ENCODE results near the gene PTTG1. TPM values are rescaled to one million over a fixed set of nuclear protein-coding genes. Genes with fewer than 3 reads are reported as not detected.

Gene PTTG1
- polyA plus RNA-seq, 1 donor (not counting 4 experiments of a cell fraction or from before 2014, with no cell fraction given) = 112 TPM

GRCh38 chr5:160377651-160378050 lies 44.0 kb upstream of the PTTG1 start:
- peaks cover 11% of the 10 kb centered on the region for H3K27me3 ChIP-seq (ENCODE audit: control insufficient read depth, extremely low read depth, insufficient read depth, low read length)
- H3K9ac ChIP-seq (ENCODE audit: control insufficient read depth, extremely low read depth, insufficient read depth, low read length) = no peak overlapping the region
- H3K4me1 ChIP-seq (ENCODE audit: control insufficient read depth, extremely low read depth, insufficient read depth, low read length) = no peaks in the 10 kb centered on the region
- H4K20me1 ChIP-seq (ENCODE audit: control insufficient read depth, extremely low read depth, insufficient read depth, low read length) = no peaks in the 10 kb centered on the region
- FAIRE-seq (no peak), DNase-seq (ENCODE audit: low read depth, low spot score) (no peak)
- no peak overlapping the region for H3K27ac ChIP-seq (ENCODE audit: control insufficient read depth, insufficient read depth, low read length)
- dilution Hi-C loops (cut with MboI; ENCODE audit: extremely low pct_ligation_motif_present, low sequenced_read_pairs) = no loop called here
- no peaks in the 10 kb centered on the region for H3K79me2 ChIP-seq (ENCODE audit: control insufficient read depth, insufficient read depth, low read length)
- H3K9me3 ChIP-seq (ENCODE audit: control insufficient read depth, low read depth, low read length) = no peaks in the 10 kb centered on the region
- H3K4me2 ChIP-seq (ENCODE audit: control insufficient read depth, extremely low read depth, insufficient read depth, low read depth, low read length) = no peak overlapping the region
- H3K9me1 ChIP-seq (ENCODE audit: control insufficient read depth, extremely low read depth, insufficient read depth, low read length) = no peaks in the 10 kb centered on the region
- no peak for TF ChIP-seq EZH2 (IDR thresholded peaks at IDR 0.05; ENCODE audit: low read length)
- TF ChIP-seq CTCF (optimal IDR thresholded peaks at IDR 0.05 in 1 of 3, IDR thresholded peaks at IDR 0.05 in 1 of 3, conservative IDR thresholded peaks at IDR 0.05 in 1 of 3; ENCODE audit: extremely low read depth in 1 of 3, insufficient read depth in 2 of 3, low read length in 3 of 3) = no peak
- H2AFZ ChIP-seq (ENCODE audit: control insufficient read depth, low read length) = no peak overlapping the region
- H3K4me3 ChIP-seq (ENCODE audit: control insufficient read depth in 2 of 3, extremely low read depth in 1 of 3, insufficient read depth in 2 of 3, low read depth in 1 of 3, low read length in 3 of 3) = no peak overlapping the region
- H3K36me3 ChIP-seq (ENCODE audit: control insufficient read depth in 2 of 2, extremely low read depth in 1 of 2, insufficient read depth in 2 of 2, low read length in 2 of 2) = no peaks in the 10 kb centered on the region

- H4K20me1 ChIP-seq (ENCODE audit: control insufficient read depth, extremely low read depth, insufficient read depth, low read length) = no peaks in the 10 kb centered on the region
- H3K36me3 ChIP-seq (ENCODE audit: control insufficient read depth in 2 of 2, extremely low read depth in 1 of 2, insufficient read depth in 2 of 2, low read length in 2 of 2) = no peaks in the 10 kb centered on the region
- no peak overlapping the region for H2AFZ ChIP-seq (ENCODE audit: control insufficient read depth, low read length)
- TF ChIP-seq EZH2 (IDR thresholded peaks at IDR 0.05; ENCODE audit: low read length) (no peak), CTCF (optimal IDR thresholded peaks at IDR 0.05 in 1 of 3, IDR thresholded peaks at IDR 0.05 in 1 of 3, conservative IDR thresholded peaks at IDR 0.05 in 1 of 3; ENCODE audit: extremely low read depth in 1 of 3, insufficient read depth in 2 of 3, low read length in 3 of 3) (no peak)
- no peak overlapping the region for H3K27ac ChIP-seq (ENCODE audit: control insufficient read depth, insufficient read depth, low read length)
- H3K9me3 ChIP-seq (ENCODE audit: control insufficient read depth, low read depth, low read length) = no peaks in the 10 kb centered on the region
- no peaks in the 10 kb centered on the region for H3K9me1 ChIP-seq (ENCODE audit: control insufficient read depth, extremely low read depth, insufficient read depth, low read length)
- no peaks in the 10 kb centered on the region for H3K4me1 ChIP-seq (ENCODE audit: control insufficient read depth, extremely low read depth, insufficient read depth, low read length)
- H3K9ac ChIP-seq (ENCODE audit: control insufficient read depth, extremely low read depth, insufficient read depth, low read length) = no peak overlapping the region
- H3K4me3 ChIP-seq (ENCODE audit: control insufficient read depth in 2 of 3, extremely low read depth in 1 of 3, insufficient read depth in 2 of 3, low read depth in 1 of 3, low read length in 3 of 3) = no peak overlapping the region
- no peaks in the 10 kb centered on the region for H3K79me2 ChIP-seq (ENCODE audit: control insufficient read depth, insufficient read depth, low read length)
- dilution Hi-C loops (cut with MboI; ENCODE audit: extremely low pct_ligation_motif_present, low sequenced_read_pairs) = no loop called here
- DNase-seq (ENCODE audit: low read depth, low spot score) = no peak
- peaks cover 11% of the 10 kb centered on the region for H3K27me3 ChIP-seq (ENCODE audit: control insufficient read depth, extremely low read depth, insufficient read depth, low read length)
- FAIRE-seq = no peak
- no peak overlapping the region for H3K4me2 ChIP-seq (ENCODE audit: control insufficient read depth, extremely low read depth, insufficient read depth, low read depth, low read length)
Observed at GRCh38 chr5:160378330-160378729, 43.3 kb upstream of the PTTG1 start.
